K562 (cell line): ENCODE data around the gene LINGO3. TPM values are rescaled to one million over a fixed set of nuclear protein-coding genes. Genes with fewer than 3 reads are reported as not detected.
A peak's percentile ranks its signal among the peaks of the same experiment; 100 is the strongest.

Experiments used
- CREB5 ChIP-seq: fragments of 250-450 bp; sonication (Bioruptor Pico); IDR thresholded peaks from 2 replicates; pipeline ENCODE4 v1.5.0; 2020; ENCODE audit warnings: mild to moderate bottlenecking
- KLF10 ChIP-seq: fragments of 250-450 bp; sonication (Bioruptor Pico); IDR thresholded peaks from 2 replicates; pipeline ENCODE4 v1.6.1; 2021; ENCODE audit warnings: matching md5 sums
- RBBP5 ChIP-seq: fragments of 200-600 bp; sonication (generic); IDR thresholded peaks from 2 replicates; pipeline ENCODE4 v1.6.1; 2012; ENCODE audit warnings: borderline replicate concordance, mild to moderate bottlenecking, low read length, control low read depth, inconsistent platforms; ENCODE audit not compliant: insufficient read depth, poor library complexity, severe bottlenecking
- RBFOX2 ChIP-seq: fragments of 200-400 bp; formaldehyde crosslinking; IDR thresholded peaks from 2 replicates; pipeline ENCODE4 v1.6.1; 2017; ENCODE audit warnings: low read depth, mild to moderate bottlenecking, low read length, moderate library complexity
- REST ChIP-seq, 2 experiments: fragments of 450-650 bp; formaldehyde crosslinking in 1 of 2; IDR thresholded peaks; 2 replicates each; pipeline versions ENCODE4 v1.4.0 to v1.6.1; 2014 to 2020; ENCODE audit warnings: mild to moderate bottlenecking in 2 of 2, borderline replicate concordance in 1 of 2, low read depth in 1 of 2
- ZBTB33 ChIP-seq: sonication (generic); formaldehyde crosslinking; IDR thresholded peaks from 2 replicates; pipeline ENCODE4 v1.8.1; 2023; ENCODE audit warnings: mild to moderate bottlenecking, missing genetic modification reagents
- ZBTB49 ChIP-seq: sonication (generic); formaldehyde crosslinking; IDR thresholded peaks from 2 replicates; pipeline ENCODE4 v1.8.0; 2022; ENCODE audit warnings: missing genetic modification reagents, mild to moderate bottlenecking, borderline replicate concordance
- ZNF449 ChIP-seq: fragments of 250-450 bp; sonication (Bioruptor Pico); IDR thresholded peaks from 2 replicates; pipeline ENCODE4 v1.8.0; 2022; ENCODE audit warnings: moderate library complexity, mild to moderate bottlenecking, inconsistent platforms
- polyA plus RNA-seq, 8 experiments: library from polyadenylated mRNA; depleted of rRNA in 4 of 8; stranded (reverse) in 5 of 8; unstranded in 3 of 8; fragments of >200 nt; fragmentation: Nextera tagmentation in 2 of 8; fragmentation: Illumina TruSeq in 1 of 8; extraction: Ambion mirVana in 2 of 8; extraction: Trizol in 1 of 8; gene quantifications; 2 replicates each; pipeline versions ENCODE4 v1.2.1 to v1.2.3, GENCODE V29; 2011 to 2014; ENCODE audit warnings: inconsistent platforms in 1 of 8, missing spikeins in 1 of 8
- total RNA-seq, 7 experiments: library from RNA; depleted of rRNA in 6 of 7; stranded (reverse); fragments of >200 nt in 6 of 7; fragmentation: Illumina TruSeq in 2 of 7; extraction: Trizol in 2 of 7; gene quantifications; 2 replicates each; pipeline versions ENCODE4 v1.2.1 to v1.2.3, GENCODE V29; 2011 to 2021; ENCODE audit warnings: low replicate concordance in 1 of 7

The LINGO3 gene
- total and polyA plus RNA-seq, 9 of the 15 experiments (the other 6 are each of a cell fraction or from before 2014, with no cell fraction given), result 0.03 to 0.05 (median 0.03) TPM; not detected in 6

- peak; percentile 46; the same call in 1 of the 2 replicates for TF ChIP-seq ZBTB33
- TF ChIP-seq RBBP5, result peak; percentile 59
- peak; percentile 52; the same call in 1 of the 2 replicates for TF ChIP-seq REST (IDR thresholded peaks at IDR 0.05; ENCODE audit: borderline replicate concordance)
- TF ChIP-seq REST (CRISPR knock-in tag; IDR thresholded peaks at IDR 0.05; ENCODE audit: low read depth), result no peak
- TF ChIP-seq KLF10, result no peak
- no peak for TF ChIP-seq CREB5 (CRISPR knock-in tag)
- TF ChIP-seq ZNF449 (CRISPR knock-in tag), result no peak
- no peak for TF ChIP-seq ZBTB49 (CRISPR knock-in tag)
- TF ChIP-seq RBFOX2, result peak; percentile 61
Observed at GRCh38 chr19:2282062-2282861, 25.7 kb downstream of the LINGO3 start, which contains the start of gene PEAK3 (continued).
